Stimulated activated CD4-positive, alpha-beta T cell treated with anti-CD3 and anti-CD28 coated beads, Interleukin-12 subunit alpha, Interleukin-12 subunit beta, amount 100 ng/mL, for 4 hours (primary cell): ENCODE data around the gene ELAVL3.
"Not testable (repeated sequence)": the region's sequence is repeated elsewhere in the genome, so short reads cannot be mapped to it uniquely, and the experiment has no call there.

ENCODE experiments used
- DNase-seq: peaks from one replicate; pipeline ENCODE4 v3.0.0-alpha.2; 2020

Gene ELAVL3

DNA sequence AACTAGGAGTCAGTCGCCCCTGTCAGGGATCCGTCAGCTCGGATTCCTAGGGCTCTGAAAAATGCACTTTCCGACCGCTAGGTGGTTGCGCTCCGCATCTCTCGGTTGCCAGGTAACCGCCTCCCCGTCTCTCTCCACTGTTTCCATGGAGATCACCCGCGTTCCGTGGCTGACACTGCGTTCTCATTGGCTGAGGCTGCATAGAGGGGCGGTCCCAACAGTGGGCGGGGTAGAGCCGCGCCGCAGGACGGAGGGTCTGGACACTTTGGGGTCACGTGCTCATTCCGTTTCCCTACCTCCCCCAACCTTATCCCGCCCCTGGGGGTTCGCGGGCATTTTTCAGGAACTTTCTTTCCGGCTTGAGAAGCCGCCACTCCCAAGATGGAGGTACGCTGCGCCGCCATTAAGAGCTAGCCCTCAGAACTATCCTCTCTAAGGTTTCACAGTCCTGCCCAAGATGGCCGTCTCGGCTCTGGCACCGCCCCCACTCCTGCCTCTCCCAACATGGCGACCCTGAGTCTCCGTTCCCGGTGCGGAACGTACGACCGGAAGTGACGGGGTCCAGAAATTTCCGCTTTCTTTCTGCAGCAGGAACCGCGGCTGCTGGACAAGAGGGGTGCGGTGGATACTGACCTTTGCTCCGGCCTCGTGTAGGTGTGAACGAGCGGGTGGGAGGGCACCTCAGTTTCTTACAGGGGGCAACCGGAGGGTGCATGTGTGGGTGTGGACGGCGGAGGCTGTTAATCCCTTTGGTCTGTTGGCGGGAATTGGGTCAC lies 45.6 kb downstream of the ELAVL3 start, which contains the start of the genes ODAD3 and PRKCSH:
Gene ODAD3 (minus strand): TSS at position 65 of the 776 bp plus-strand sequence. CDS start 105 bp downstream, outside the sequence.
Gene PRKCSH (plus strand): TSS at position 579 of the 776 bp plus-strand sequence. CDS start 483 bp downstream, outside the sequence.
- peak; percentile 97 for DNase-seq

DNA sequence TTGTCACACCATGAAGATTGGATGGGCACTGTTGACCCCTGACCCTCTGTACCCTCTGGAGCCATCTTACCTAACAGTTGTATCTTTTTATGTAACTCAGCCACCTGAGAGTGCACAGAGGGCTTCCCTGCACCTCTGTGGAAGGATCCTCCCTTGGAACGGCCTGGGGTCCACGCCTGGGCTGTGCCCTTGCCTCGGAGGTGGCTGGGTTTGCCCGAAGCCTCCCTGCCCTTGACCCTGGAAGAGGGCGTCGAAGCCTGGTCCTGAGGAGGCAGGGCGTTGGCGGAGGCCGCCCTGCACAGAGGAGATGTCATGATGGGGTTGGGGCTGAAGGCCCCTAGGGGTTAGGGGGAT lies 46.2 kb downstream of the ELAVL3 start:
- DNase-seq: no peak

DNA sequence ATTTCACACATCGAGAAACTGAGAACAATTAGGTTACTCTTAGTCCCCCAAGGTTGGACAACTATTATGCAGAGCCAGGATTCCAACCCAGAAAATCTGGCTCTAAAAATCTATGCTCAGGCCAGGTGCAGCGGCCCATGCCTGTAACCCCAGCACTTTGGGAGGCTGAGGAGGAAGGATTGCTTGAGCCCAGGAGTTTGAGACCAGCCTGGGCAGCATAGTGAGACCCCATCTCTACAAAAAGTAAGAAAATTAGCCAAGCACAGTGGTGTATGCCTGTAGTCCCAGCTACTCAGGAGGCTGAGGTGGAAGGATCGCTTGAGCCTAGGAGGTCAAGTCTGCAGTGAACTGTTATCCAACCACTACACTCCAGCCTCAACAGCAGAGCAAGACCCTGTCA lies 47.3 kb downstream of the ELAVL3 start:
- not testable (repeated sequence) for DNase-seq

DNA sequence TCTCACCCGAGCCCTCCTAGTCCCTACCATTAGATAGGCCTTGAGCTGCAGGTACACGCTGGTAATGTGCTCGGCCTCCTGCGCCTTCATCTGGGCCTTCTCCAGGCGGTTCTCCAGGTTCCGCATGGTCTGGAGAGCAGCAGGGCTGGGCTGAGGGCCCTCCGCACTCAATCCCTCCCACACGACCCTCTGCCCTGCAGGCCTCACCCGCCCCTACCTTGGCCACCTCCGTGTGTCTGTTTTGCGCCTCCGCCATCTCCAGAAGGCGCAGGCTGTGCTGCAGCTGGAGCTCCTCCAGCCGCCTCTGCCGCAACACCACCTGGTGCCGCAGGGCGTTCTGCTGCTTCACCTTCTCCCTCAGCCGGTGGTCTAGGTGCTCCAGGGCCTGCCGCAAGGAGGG lies 54.2 kb downstream of the ELAVL3 start:
- no peak for DNase-seq

DNA sequence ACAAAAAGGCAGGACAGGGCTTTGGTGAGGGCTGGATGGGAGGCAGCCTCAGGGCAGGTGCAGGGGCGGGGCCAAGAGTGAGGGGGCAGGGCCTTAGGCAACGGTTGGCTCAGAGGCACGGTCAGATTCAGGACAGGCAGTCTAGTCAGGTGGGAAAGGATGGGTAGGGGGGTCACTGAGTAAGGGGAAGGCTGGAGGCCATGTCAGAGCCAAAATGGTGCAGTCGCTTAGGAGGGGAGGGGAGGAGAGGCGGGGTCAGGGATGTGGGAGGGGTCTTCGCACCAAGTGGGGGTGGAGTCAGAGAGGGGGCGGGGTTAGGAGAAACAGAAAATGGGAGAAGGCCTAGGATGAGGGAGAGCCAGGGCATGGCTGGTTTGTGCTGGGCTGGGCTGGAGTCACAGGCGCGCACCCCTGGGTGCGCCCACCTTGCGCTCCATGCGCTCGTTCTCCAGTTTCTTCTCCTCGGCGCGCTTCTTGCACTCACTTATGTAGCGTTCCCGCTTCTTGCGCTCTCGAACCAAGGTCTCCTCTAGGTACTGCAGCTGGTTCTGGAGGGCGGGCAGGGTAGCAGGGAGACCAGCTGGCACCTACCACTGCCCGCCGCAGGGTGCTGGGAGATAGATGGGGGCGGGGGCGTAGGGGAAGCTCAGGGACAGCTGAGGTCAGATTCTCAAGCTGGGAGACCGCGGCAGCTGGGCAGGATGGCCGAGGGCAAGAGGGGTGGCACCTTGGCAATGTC lies 55.0 kb downstream of the ELAVL3 start:
- no peak for DNase-seq

DNA sequence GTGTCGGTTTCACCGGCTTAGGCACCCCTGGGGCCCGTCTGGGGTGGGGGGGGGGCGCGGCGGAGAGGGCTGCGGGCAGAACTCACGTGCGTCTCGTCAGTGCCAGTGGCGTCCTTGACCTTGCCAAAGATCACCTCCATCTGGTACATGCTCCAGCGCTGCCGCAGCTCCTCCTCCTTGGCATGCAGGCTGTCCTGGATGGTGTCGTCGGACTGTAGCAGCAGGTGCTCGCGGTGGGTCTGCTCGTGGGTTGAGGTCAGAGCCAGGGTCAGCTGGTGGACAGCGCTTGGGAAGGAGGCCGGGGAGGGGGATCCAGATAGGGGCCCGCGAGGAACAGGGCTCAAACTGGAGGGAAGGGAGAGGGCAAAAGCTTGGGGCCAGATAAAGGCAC lies 57.1 kb downstream of the ELAVL3 start:
- DNase-seq: no peak

DNA sequence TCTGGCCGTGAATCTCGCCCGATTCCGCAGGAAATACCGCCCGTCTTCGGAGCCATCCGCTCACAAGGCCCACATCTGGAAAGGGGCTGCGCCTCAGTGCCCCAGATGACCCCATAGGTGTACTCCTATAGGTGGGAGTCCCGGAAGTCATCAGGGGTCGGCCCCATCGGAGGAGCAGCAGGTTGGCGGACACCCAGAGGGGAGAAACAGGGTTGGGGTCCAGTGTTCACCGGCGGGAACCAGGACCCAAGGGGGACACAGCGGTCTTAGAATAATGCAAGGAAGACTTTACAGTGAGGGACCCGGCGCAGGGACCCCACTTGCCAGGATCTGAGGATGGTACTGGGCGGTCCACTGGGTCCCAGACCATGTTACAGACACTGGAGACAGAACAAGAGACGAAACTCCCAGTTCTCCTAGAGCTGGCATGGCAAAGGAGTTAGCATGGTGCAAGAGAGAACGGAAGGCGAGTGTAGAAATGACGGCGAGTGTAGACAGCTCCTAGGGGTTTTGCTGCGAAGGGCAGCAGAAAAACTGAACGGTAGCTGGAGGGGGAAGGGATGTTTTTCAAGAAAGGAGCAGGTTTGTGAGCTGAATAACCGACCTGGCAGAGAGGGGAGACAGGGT lies 57.6 kb downstream of the ELAVL3 start:
- no peak for DNase-seq

DNA sequence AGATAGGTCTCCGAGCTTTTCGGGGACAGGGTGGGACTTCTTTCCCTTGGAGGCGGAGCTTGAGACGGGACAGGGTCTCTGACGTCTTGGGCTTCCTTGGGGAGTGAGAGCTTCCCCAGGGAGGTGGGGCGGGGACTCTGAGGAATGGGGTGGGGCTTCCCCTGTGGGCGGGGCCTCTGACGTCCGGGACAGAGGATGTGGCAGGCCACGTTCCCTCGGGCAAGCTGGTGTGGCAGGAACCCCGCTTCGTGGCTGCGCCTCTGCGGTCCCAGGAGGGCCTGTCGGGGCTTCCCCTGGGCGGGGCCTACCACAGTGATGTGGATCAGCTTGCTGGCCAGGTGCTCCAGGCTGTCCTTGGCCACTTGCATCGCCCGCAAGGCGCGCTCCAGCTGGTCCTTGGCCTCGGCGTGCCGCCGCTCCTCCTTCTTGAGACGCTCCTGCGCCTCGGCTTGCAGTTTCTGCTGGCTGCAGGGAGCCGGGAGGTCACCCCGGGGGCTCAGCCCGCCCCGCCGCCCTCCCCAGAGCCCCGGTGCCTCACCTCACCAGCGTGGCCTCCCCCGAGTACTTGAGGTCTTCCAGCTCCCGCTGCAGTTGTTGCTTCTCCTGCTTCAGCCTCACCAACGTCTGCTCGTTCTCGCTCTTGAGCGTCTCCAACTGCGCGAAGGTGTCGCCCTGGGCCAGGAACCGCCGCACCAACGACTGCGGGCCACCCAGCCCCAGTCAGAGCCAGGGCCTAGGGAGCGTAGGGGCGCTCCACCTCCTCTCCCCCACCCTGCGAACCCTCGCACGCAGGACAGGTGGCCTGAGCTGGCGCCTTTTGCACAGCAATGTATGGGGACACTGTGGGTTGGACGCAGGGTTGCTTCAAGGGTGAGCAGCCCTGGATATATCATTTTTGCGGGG lies 58.4 kb downstream of the ELAVL3 start:
- DNase-seq: peak; percentile 56

DNA sequence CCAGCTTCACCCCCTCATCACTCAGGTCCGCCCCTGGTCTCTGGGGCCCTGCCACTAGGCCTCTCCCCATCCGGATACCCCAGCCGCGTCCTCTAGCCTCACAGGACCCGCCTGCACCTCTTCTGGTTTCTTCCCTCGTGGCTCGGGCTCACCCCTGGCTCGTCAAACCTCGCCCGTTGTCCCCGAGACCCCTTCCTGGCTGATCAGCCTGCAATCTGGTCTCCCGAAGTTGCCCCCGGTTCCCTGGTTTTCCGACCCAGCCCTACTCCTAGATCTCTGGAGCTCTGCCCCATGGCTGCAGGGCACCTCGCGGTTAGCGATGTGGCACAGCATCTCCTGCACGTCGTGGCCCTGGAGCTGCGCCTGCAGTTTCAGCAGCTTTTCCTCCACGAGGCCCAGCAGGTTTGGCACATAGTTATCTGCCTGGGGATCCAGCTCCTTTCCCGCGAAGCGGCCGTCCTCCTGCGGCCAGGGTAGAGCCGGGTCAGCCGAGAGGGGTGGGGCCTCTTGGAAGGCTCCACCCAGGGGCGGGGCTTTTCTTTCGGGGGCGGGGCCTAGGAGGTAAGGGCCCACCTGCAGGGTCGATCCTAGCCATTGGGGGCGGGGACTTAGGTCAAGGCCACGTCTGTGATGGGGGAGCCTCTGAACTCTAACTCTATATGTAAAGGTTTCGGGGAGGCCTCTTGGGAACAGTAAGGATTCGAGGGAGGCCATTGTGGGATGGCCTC lies 59.3 kb downstream of the ELAVL3 start:
- peak; percentile 44 for DNase-seq

DNA sequence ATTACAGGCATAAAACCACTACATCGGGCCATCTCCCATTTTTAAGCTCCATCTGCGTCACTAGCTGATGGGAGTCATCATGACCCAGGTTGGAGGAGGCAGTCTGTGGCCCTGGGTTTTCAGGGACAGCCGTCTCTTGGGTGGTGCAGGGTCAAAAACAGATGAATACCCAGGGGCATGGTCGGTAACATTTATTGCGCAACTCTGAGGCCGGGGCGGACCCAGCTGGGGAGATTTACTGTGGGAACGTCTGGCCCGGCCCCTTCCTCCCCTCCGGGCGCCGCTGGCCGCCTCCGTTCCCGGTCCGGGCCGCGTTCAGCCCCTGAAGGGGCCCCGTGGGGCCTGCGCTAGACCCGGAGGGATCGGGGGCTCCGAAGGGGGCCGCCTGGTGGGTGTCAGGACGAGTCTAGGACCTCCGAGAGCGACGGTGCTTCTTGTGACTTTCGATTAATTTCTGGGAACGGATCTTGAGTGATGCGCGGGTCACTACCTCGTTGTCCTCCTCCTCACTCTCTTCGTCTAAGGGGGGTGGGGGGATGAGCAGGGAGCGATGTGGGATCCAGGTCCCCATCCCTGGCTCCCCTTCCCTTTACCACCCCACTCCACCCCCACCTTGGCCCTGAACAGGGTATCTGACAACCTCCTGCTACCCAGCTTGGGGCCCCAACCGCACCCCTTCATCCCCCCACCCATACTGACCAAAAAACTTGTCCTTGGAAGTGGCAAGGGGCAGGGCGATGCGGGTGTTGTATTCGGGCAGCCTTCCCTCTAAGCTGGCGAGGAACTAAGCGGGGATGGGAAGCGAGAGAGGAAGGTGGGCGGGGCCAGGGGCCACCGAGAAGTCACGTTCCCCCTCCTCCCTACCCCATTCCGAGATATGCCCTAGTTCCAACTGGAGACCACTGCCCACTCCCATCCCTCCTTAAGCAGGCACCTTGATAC lies 60.1 kb downstream of the ELAVL3 start:
- no peak for DNase-seq

DNA sequence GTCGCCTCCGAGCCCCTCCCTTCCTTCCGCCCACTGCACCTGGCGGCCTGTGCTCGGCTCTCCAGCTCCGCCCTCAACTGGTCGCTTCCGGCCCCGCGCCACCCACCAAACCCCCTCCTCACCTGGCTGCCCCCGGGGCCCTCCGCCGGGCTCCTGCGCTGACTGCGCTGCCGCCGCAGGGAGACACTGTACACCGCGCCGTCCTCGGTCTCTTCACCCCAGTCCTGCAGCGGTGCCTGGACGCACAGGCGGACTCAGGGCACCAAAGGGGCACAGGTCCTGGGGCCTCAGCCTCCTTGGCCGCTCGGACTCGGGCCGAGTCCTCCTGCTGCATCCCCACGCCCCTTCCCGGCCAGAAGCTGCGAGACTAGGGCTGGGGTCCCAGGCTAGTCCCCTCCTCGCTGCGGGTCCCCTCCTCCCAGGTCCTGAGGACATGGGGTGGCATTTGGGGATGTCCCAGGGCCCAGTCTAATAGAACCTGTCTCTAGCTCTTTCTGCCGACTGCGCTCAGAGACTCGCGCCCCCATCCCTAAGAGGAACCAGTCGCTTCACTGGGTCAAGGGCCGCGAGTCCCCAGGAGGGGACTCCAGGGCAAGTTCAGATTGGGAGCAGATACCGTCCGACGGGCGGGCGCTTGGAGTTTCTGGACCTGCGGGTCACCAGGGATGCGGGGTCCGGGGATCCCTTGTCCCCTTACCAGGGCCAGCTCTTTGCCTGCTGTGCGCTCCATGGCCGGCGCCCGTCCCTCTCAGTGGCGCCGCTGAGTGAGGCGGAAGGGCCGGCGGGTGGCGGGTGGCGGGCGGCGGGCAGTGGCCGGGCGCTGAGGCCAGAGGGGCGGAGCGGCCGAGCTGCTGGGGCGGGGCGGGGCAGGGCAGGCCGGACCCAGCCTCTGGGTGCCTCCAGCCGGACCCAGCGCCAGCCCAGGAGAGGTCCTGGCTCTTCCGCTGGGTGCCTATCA lies 62.0 kb downstream of the ELAVL3 start, which contains the start of gene RGL3:
Gene RGL3 (minus strand): TSS at position 766 of the 958 bp plus-strand sequence. CDS start 36 bp downstream, at position 730.
- no peak for DNase-seq

DNA sequence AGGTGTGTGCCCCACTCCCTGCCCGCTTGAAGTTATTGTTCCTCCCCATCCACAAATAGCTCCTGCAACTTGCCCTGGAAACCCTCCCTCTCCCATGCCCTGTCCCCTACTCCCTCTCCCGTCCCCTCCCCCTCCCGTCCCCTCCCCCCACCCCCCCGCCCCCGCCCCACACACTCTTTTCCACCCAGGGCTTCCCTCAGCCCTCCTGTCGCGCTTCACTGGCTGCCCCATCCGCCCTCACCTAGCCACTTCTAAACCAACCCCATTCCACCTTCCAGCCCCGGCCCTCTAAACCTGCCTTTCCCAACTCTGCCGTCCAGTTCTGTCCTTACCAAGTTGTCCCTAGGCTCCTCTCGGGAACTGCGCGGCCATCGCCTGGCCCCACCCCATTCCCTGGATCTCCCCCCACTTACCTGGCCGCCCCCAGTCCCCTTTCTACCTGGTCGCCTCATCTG lies 62.7 kb downstream of the ELAVL3 start:
- DNase-seq: no peak

DNA sequence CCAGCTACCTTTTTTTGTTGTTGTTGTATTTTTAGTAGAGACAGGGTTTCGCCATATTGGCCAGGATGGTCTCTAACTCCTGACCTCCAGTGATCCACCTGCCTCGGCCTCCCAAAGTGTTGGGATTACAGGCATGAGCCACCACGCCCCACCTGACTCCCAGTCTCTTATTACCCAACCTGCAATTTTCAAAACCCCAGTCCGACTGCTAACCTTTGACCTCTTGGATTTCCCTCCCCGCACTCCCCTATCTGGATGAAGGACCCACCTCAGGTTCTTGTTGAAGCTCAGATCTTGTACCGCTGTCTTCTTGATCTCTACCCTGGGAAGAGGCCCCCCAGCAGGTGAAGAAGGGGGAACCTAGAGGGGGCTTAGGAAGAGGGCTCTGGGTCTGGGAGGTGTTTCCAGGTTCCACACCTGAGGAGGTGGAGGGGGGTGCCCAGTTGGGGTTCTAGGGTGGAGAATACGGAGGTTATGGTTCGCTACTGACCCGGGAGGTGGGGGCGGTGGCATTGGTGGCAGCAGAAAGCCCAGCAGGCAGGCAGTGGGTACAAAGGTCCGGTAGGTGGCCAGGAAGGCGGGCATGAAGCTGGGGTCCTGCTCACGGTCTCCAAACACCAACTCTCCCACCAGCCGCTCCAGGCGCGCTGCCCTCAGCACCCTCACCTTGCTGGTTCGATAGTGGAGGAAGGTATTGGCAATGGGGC lies 64.3 kb downstream of the ELAVL3 start:
- DNase-seq: no peak

DNA sequence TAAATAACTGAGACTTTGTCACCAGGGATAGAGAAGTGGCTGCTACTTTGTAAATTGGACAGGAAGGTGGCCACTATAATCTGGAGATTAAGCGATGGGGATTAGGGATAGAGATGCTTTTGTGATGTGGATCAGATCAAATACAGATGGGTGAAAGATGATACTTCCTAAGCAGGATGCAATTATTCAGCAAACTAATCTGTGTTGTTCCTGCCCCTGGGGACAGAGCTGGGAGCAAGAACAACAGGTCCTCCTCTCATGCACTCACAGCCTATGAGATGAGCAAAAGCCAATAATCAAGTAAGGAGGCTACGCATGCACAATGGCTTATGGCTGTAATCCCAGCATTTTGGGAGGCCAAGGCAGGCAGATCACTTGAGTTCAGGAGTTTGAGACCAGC lies 66.3 kb downstream of the ELAVL3 start:
- DNase-seq: no peak

DNA sequence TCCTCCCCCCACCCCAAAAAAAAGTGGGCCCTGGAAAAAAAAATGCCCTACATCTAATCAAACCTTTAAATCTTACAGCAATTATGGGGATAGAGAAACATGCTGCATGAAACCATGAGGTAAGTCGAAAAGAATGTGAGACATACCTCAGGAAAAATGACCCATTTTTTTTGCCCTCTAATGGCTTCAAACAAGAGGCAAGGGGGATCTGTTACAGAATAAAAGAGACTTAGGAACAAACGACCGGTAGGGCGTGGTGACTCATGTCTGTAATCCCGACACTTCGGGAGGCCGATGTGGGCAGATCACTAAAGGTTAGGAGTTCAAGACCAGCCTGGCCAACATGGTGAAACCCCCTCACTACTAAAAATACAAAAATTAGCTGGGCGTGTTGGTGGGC lies 70.2 kb downstream of the ELAVL3 start:
- no peak for DNase-seq

DNA sequence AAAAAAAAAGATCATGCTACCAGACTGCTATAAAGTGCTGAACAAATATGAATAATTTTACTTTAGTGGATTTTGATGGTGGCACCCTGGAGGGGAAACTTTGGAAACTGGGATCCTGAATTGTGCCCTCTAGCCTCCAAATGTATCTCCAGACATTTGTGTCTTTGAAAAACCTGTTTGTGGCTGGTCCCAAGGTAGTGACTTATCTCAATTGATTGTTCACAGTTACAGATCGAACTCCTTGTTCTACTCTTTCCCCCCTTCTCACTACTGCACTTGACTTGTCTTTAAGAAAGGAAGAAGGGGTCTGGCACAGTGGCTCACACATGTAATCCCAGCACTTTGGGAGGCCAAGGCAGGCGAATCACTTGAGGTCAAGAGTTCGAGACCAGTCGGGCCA lies 72.3 kb downstream of the ELAVL3 start:
- DNase-seq: no peak

DNA sequence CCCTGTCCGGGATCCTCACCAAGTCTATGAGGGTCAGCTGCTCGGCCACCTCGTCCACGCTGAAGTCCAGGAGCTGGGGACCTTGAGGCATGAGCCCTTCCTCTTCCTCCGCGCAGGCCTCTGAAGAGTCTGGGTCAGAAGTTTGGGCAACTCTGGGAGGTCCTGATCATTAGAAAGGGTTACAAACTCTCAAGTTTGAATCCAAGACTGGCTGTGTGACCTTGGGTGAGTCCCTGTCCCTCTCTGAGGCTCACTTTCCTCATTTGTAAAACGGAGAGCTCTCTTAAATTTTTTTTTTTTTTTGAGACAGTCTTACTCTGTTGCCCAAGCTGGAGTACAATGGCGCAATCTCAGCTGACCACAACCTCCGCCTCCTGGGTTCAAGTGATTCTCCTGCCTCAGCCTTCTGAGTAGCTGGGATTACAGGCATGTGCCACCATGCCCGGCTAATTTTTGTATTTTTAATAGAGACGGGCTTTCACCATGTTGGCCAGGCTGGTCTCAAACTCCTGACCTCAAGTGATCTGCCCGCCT lies 74.1 kb downstream of the ELAVL3 start:
- DNase-seq: not testable (repeated sequence)
